Measurements from ENCODE around the gene TCTN1.
A peak's percentile ranks its signal among the peaks of the same experiment; 100 is the strongest.

- TF ChIP-seq, protein P1, sequence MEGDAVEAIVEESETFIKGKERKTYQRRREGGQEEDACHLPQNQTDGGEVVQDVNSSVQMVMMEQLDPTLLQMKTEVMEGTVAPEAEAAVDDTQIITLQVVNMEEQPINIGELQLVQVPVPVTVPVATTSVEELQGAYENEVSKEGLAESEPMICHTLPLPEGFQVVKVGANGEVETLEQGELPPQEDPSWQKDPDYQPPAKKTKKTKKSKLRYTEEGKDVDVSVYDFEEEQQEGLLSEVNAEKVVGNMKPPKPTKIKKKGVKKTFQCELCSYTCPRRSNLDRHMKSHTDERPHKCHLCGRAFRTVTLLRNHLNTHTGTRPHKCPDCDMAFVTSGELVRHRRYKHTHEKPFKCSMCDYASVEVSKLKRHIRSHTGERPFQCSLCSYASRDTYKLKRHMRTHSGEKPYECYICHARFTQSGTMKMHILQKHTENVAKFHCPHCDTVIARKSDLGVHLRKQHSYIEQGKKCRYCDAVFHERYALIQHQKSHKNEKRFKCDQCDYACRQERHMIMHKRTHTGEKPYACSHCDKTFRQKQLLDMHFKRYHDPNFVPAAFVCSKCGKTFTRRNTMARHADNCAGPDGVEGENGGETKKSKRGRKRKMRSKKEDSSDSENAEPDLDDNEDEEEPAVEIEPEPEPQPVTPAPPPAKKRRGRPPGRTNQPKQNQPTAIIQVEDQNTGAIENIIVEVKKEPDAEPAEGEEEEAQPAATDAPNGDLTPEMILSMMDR (IDR thresholded peaks at IDR 0.05): no peak
- no peak for TF ChIP-seq POLR2A (IDR thresholded peaks at IDR 0.05)
- TF ChIP-seq POLR2AphosphoS5 (IDR thresholded peaks at IDR 0.05): peak; percentile 44
These were observed 28.6 kb upstream of the TCTN1 start for GRCh38 chr12:110585231-110585799.

Measured in prostate gland (tissue), 2 donors.